PC-3 (cell line): Measurements from ENCODE around the gene KCNQ1OT1.

Experiments
- EZH2 ChIP-seq: fragments of 300-600 bp; sonication (generic); IDR thresholded peaks from one replicate; pipeline ENCODE4 v1.6.1; 2017; ENCODE audit warnings: antibody characterized with exemption, mild to moderate bottlenecking, low read length; ENCODE audit not compliant: unreplicated experiment
- EZH2phosphoT487 ChIP-seq: fragments of 300-600 bp; sonication (generic); IDR thresholded peaks from 2 replicates; pipeline ENCODE4 v1.6.1; 2018; ENCODE audit warnings: mild to moderate bottlenecking, antibody characterized with exemption, low read length, borderline replicate concordance
- TF ChIP-seq, protein P1 (sequence below): fragments of 300-600 bp; sonication (generic); conservative IDR thresholded peaks from 2 replicates; pipeline ENCODE4 v1.5.1; 2017; ENCODE audit warnings: antibody characterized with exemption, low read depth, mild to moderate bottlenecking, low read length

DNA sequence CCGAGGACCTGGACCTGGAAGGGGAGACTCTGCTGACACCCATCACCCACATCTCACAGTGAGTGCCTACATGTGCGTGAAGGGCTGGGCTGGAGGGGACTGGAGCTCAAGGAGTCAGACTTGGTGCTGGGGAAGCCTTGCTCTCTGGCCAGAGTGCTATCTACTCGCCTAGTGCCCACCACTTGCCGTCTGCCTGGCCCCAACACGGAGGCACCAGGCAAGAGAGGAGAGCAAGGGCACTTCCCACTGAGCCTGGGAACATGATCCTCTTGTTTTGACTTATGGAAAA lies 37.8 kb downstream of the KCNQ1OT1 start:
- TF ChIP-seq, protein P1, sequence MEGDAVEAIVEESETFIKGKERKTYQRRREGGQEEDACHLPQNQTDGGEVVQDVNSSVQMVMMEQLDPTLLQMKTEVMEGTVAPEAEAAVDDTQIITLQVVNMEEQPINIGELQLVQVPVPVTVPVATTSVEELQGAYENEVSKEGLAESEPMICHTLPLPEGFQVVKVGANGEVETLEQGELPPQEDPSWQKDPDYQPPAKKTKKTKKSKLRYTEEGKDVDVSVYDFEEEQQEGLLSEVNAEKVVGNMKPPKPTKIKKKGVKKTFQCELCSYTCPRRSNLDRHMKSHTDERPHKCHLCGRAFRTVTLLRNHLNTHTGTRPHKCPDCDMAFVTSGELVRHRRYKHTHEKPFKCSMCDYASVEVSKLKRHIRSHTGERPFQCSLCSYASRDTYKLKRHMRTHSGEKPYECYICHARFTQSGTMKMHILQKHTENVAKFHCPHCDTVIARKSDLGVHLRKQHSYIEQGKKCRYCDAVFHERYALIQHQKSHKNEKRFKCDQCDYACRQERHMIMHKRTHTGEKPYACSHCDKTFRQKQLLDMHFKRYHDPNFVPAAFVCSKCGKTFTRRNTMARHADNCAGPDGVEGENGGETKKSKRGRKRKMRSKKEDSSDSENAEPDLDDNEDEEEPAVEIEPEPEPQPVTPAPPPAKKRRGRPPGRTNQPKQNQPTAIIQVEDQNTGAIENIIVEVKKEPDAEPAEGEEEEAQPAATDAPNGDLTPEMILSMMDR, result no peak
- TF ChIP-seq EZH2phosphoT487, result no peak
- TF ChIP-seq EZH2, result no peak
